HG02588 (cell line): ENCODE data around the gene KIAA0586.
"Not testable (repeated sequence)": the region's sequence is repeated elsewhere in the genome, so short reads cannot be mapped to it uniquely, and the experiment has no call there.

Source experiments
- ATAC-seq: cut with Tn5 transposase; IDR thresholded peaks from one replicate; pipeline ENCODE4 v1.9.1; 2021; ENCODE audit warnings: mild to moderate bottlenecking, moderate library complexity; ENCODE audit not compliant: unreplicated experiment

The KIAA0586 gene

DNA sequence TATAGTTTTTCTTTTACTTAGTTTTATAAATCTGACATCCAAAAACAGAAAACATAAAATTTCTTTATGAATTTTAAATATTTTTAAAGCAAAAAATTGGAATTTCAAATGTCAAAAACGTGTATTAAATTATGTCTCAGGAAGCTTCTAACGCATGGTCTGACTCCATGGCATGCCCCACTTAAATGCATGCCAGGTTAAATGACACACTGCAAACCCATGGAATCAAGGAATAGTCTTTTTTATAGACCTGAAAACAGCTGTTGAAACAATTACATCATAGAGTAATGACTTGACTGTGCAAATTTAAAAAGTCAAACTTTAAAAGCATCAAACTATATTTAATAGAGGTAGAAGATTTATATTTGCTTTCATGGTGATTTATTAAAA, 114.1 kb downstream of the KIAA0586 start:
- ATAC-seq = no peak

DNA sequence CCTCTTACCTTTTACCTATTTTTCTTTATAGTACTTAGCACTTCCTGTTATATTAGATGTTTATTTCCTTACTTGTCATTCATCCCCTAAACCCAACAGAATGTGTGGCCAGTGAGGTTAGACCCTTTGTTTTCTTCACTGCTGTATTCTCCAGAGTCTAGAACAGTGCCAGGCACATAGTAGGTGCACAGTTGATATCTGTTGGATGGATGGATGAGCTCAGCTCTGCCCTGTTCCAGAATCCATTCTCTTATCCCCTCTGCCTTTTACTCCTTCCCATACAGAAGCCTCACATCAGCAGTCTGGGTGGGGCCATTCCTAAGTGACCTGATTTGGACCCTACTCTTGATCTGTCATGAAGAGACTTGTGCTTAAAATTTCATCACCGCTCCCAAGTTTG, 115.7 kb downstream of the KIAA0586 start:
- no peak for ATAC-seq

DNA sequence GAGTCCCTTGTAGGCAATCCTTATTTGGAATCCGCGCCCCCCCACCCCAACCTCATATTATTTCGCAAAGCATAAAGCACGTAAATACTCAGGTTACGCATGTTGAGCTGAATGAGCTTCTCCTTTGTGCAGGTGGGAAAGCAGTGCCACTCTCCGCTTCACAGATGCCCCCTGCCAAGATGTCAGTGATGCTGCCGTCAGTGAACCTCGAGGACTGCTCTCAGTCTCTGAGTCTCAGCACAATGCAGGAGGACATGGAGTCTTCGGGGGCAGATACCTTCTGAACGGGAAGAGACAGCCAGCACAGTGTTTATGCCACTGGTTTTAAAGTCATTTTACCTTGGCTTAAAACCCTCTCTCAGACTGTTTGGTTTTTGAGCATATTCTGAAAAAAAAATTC, 120.1 kb downstream of the KIAA0586 start:
- ATAC-seq = no peak

DNA sequence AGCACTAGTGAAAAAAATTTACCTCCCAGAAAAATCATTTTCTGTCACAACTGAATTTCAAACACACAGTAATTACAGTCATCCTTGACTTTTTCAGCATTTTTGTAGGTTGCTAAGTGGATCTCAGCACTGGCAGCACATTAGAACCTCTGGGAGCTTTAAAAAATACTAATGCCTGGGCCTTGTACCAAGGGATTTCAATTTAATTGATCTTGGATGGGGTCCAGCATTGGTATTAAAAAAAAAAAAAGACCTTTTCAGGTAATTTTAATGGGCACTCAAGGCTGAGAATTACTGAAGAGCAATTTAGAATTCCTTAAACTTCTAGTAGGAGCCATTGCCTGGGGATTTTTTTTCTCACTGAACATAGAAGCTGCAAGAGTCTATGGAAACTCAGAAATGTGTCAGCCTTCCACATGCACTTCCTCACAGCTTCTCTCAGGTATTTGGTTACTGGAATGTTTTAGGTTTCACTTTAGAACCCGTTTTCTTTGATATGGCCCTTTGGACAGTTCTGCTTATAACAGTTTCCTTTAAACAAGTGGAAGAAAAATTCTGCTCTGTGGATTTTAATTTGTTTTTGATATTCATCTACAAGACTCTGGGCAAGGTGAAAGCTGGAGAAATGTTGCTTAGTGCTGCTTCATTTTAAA, 121.7 kb downstream of the KIAA0586 start:
- no peak for ATAC-seq

DNA sequence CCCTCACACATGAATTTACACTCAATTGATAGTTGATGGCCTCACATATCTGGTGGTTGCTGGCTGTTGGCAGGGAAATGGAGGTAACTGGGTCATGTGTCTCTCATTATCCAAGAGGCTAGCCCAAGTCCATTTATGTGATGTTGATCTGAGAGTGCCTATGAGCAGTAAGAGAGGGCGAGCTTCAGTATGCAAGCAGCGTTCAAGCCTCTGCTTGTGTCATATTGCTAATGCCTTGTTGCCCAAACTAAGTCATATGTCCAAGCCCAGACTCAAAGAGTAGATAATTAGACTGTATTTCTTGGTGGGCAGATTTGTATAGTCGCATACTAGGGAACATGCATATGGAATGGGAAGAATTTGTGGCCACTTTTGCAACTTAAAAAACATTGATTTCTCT, 126.4 kb downstream of the KIAA0586 start:
- ATAC-seq = no peak

DNA sequence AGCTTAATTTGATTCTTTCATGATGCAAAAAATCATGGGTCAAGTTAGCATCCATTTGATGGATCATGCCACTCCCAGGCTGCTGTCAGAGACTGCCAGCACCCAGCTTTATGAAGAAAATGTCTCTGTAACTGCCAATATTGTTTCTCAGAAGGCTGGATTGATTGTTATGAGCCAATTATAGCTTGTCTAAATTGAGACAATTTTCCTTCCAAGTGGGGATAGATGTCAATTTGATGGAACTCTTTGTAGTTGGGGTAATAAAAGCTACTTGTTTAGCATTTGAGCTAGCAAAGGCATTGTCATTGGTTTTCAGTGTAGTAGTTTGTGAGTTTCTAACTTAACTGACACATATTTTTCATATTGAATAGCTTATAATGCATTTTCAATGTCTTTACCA, 128.1 kb downstream of the KIAA0586 start:
- ATAC-seq = no peak

DNA sequence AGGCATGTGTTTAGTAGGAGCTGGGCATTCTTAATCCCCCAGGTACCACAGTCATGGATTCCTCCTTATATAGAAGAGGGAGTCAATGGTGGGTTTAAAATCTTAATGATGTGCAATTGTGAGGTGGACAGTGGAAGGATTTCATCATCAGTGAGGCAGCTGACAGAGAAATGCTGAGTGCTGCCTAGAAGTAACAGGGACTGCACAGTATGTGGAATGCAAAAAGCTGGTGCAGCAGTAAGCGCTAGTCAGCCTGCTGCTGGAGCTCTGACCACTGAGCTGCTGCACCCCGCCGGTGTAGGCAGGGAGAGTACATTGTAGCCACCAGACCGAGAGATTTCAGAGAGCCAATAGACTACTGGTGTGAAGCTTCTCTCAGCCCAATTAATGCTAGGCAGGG, 129.7 kb downstream of the KIAA0586 start:
- ATAC-seq = no peak

DNA sequence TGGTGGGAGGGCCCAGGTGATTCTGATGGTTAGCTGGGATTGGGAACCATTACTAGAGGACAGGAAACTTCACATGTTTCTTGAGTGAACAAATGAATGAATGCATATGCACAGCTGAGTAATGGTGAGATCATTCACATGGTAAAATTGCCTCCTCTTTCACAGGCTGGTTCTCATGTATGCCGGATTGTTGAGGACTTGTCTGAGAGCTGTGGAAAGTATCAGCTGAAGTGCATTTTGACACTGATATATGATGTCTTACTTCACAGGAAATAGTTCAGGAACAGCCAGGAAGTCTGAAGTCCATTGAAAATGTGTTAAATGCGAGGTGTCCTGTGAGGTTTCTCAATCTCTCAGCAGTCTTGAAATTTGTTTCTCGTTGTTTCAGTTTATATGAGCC, 132.7 kb downstream of the KIAA0586 start:
- no peak for ATAC-seq

DNA sequence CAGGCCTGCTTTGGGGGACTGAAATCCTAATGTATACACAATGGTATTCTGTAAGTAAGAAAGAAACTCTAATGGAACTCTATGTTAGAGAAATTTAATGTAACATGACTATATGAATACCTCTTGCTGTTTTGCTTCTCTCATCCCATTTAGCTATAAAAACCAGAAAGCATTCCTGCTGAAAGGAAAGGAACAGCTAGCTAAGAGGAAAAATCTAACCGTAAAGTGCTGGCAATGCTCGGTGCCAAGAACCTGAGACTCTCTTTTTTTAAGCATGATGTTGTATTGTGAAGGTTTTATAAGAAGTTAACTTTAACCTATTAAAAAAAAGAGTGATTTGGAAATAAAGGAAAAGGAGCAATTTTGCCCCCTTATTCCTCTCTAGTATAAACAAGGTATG, 134.6 kb downstream of the KIAA0586 start:
- no peak for ATAC-seq

DNA sequence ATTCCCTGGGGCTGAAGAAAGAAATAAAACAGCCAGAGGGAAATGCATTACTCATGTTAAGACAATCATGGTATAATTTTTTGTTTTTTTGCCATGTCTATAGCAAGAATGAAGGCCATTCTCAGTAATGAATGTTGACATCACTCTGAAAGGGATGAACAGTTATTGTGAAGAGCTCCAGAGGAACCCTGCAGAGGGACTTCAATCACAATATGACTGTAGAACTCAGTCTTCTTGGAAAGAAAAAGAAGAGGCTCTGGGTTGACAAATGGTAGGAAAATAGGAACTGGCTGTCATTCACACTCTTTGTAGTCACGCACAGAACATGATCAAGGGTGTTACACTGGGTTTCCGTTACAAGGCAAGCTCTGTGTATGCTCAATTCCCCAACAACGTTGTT, 136.5 kb downstream of the KIAA0586 start:
- no peak for ATAC-seq

DNA sequence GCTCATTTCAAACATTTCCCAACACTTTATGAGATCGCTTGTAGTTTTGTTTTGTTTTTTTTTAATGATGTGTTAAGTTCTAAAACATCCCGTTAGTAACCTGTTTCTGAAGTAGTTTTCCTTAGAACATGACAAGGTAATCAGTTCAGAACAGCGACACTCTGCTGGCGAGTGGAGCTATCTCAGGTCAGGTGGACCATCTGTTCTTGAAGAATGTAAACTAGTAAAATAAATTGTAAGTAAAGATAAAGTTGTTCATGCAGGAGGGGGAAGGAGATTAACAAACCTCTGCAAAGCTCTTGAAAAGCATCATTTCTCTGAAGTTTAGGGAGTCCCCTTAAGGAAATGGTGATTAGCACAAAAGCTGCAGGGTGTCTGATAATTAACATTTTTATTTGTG, 138.3 kb downstream of the KIAA0586 start:
- no peak for ATAC-seq

DNA sequence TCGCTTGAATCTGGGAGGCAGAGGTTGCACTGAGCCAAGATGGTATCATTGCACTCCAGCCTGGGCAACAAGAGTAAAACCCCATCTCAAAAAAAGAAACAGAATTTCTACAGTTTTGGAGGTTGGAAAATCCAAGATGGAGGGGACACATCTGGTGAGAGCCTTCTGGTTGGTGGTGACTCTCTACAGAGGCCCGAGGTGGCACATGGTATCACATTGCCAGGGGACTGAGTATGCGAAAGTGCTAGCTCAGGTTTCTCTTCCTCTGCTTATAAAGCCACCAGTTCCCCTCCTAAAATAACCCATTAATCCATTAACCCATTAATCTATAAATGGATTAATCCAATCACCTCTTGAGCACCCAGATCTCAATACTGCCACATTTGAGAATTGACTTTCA, 139.5 kb downstream of the KIAA0586 start:
- no peak for ATAC-seq

DNA sequence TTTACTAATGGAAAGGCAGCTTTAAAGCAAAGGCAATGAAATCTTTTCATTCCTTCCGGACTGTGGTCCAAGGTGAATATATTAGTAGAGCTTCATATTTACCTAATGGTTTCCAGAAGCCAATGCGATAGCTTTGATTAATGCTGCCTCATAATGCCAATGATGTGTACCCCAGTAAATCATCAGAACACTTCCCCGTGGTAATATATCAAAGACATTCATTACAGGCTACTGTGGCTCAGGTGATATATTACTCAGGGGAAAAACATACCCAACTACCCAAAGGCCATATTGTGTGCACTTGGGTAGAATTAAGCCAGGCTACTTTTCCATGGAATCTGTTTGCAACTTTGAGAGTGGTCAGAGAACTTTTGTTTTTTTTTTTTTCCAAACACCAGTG, 140.8 kb downstream of the KIAA0586 start:
- ATAC-seq = no peak

DNA sequence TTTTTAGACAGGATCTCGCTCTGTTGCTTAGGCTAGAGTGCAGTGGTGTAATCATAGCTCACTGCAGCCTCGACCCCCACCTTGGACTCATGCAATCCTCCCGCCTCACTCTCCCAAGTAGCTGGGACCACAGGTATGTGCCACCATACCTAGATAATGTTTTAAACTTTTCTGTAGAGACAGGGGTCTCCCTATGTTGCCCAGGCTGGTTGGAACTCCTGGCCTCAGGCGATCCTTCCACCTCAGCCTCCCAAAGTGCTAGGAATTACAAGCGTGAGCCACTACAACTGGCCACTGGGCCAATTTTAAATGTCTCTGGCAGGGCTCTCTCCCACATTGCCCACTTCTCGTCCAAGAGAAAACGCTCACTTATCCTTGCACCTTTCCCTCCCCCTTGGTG, 143.7 kb downstream of the KIAA0586 start:
- ATAC-seq = no peak

DNA sequence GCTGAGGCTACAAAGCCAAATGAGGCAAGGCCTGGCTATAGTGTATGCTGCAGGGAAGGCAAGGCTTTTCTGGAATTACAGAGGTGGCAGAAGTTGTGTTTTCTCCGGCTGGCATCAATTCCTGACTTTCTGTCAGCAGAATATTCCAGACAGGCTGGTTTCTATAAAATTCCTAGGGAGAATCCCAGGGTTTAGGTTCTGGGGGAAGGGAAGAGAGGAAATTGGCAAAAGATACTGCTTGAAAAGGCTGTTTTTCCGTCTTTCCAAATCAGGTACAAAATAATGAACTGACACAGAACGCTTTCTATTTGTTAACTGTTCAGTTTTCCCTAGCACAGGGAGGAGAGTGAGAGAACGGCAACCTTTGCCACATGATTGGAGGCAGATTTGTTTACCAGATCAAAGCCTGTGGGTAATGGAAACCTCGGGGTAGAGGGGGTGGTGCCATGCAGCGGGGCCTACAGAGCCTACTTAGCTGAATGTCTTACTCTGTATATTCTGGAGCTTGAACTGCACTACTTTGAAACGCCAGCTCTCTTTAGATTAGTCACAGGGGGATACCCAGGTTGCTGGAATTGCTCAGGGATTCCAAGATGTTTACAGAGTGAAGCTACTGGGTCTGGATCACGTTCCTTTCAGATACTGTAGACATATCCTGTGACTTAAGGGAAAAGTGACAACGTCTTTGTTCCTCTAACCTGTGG, 144.4 kb downstream of the KIAA0586 start:
- ATAC-seq = no peak

DNA sequence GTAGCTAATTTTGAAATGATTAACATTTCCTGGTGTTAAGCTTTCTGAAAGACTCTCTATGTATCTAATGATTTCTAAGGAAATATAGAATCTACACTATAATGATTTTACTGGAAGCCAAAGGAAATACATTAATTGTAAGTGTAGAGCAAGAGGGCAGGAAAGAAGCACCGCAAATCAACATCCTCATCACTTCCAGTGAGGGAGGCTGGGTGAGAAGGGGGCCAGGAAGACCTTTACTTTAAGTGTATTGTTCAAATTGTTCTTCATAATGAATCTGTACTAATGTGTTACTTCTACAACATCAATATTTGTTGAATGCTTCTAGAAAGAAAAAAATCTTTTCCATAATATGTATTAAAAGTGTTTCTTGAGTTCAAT, 144.9 kb downstream of the KIAA0586 start:
- no peak for ATAC-seq

DNA sequence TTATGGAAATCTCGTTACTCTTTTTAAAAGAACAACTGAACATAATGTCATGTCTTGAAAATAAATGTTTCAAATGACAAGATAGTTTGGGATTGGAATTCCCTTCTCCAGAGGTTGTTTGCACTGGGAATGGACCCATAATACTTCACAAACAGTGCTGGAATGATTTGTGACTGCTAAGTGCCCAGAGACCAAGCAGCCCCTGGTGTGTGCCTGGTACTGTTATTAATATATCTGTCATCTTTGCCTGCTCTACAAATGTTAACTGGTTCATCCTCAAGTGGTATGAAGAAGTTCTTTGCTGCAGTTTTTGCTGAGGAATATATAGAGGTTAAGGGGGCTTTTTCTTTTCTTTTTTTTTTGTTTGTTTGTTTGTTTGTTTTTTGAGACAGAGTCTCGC, 145.3 kb downstream of the KIAA0586 start:
- ATAC-seq = no peak

DNA sequence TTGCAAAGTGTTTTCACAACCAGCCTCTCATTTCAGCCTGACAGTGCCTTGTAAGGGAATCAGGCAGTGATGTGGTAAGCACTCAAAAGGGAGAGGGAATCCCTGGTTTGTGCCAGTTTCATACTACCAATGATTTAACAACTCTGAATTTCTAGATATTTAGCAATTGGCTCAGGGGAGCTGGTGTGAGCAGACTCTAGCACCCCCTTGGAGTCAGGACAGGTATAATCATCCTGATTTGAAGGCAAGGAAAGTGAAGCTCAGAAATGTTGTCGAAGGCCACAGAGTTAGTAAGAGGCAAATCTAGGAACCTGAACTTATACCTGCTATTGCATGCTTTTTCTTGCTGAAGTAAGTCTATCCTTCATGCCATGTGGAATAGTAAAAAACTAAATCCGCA, 147.1 kb downstream of the KIAA0586 start:
- no peak for ATAC-seq

DNA sequence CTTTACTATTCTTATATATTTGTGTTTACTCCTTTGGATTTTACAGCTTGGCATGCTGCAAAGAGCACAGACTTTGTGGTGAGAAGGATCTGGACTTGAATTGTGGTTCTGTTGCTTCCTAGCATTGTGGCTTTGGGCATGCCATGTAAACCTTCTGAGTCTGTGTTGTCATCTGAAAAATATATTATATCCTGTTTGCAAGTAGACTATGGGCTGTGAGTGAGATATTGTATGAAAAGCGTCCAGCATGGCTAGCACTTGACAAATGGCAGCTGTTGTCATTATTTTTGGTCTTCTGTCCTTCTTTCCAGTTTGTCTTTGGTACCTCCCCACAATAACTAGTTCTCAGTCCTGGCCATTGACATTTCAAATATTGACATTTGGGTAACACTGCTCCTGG, 148.4 kb downstream of the KIAA0586 start:
- no peak for ATAC-seq

DNA sequence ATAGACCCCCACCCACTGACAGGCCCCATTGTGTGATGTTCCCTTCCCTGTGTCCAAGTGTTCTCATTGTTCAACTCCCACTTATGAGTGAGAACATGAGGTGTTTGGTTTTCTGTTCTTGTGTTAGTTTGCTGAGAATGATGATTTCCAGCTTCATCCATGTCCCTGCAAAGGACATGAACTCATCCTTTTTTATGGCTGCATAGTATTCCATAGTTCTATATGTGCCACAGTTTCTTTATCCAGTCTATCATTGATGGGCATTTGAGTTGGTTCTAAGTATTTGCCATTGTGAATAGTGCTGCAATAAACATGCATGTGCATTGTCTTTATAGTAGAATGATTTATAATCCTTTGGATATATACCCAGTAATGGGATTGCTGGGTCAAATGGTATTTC, 152.5 kb downstream of the KIAA0586 start:
- not testable (repeated sequence) for ATAC-seq

DNA sequence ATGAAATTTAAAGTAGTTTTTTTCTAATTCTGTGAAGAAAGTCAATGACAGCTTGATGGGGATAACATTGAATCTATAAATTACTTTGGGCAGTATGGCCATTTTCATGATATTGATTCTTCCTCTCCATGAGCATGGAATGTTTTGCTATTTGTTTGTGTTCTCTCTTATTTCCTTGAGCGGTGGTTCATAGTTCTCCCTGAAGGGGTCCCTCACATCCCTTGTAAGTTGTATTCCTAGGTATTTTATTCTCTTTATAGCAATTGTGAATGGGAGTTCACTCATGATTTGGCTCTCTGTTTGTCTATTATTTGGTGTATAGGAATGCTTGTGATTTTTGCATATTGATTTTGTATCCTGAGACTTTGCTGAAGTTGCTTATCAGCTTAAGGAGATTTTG, 153.9 kb downstream of the KIAA0586 start:
- not testable (repeated sequence) for ATAC-seq

DNA sequence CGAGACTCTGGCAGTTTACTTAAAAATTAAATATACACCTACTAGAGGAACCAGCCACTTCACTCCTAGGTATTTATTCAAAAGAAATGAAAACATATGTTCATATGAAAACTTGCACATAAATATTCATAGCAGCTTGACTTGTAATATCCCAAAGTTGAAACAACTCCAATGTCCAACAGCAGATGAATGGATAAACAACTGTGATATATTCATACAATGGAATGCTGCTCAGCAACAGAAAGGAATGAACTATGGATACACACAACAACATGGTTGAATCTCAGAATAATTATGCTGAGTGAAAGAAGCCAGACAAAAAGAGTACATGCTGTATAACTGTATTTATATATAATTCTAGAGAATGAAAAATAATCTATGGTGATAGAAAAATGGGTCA, 156.9 kb downstream of the KIAA0586 start:
- ATAC-seq = no peak

DNA sequence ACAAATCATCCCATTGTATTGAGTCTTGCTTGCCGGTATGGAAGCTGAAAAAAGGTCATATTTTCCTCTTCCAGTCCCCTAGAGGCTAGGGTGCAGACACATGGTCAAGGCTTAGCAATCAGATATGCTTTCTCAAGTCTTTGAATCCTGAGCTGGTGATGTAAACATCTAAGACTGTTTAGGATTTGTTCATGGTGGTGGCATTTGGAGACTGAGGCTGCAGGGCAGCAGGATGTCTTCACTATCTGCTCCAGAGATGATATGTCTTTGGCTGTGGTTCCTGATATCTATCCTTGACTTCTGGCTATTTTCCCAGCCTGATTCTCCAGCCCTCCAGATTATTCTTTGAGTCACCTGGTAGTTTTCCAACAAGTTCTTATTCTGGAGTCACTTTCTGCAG, 159.8 kb downstream of the KIAA0586 start:
- no peak for ATAC-seq
